Gastrocnemius medialis (tissue), 4 donors: ENCODE results near the gene COP1. TPM values are rescaled to one million over a fixed set of nuclear protein-coding genes. Genes with fewer than 3 reads are reported as not detected.

Experiments
- ATAC-seq, 2 donors: fragments of 150-250 bp; one replicate each; pipeline ENCODE4 v1.9.1; 2016
- DNase-seq, 2 donors: peaks; one replicate each; pipeline ENCODE4 v3.0.0-alpha.2; 2019
- H3K27ac ChIP-seq, 4 donors: fragments of 200-600 bp; sonication (generic); 1 replicate in 1 of 4; 2 replicates in 3 of 4; pipeline ENCODE4 v1.5.1; 2016 to 2018; ENCODE audit warnings: mild to moderate bottlenecking in 2 of 4, moderate library complexity in 1 of 4
- H3K27me3 ChIP-seq, 3 donors: fragments of 200-600 bp; sonication (generic) in 2 of 3; 1 replicate in 1 of 3; 2 replicates in 2 of 3; pipeline versions ENCODE4 v1.5.1 to v1.6.0; 2016 to 2019; ENCODE audit warnings: mild to moderate bottlenecking in 1 of 3, moderate library complexity in 1 of 3
- H3K36me3 ChIP-seq, 2 donors: fragments of 200-600 bp; sonication (generic) in 1 of 2; one replicate each; pipeline ENCODE4 v1.5.1; 2017 to 2018
- H3K4me1 ChIP-seq, 2 donors: fragments of 200-600 bp; sonication (generic) in 1 of 2; one replicate each; pipeline ENCODE4 v1.5.1; 2016 to 2017; ENCODE audit warnings: mild to moderate bottlenecking in 2 of 2
- H3K4me3 ChIP-seq, 4 donors: fragments of 200-600 bp; sonication (generic) in 3 of 4; 1 replicate in 1 of 4; 2 replicates in 3 of 4; pipeline ENCODE4 v1.5.1; 2016 to 2019; ENCODE audit warnings: mild to moderate bottlenecking in 2 of 4
- H3K9me3 ChIP-seq, 3 donors: fragments of 200-600 bp; sonication (generic) in 2 of 3; 1 replicate in 1 of 3; 2 replicates in 2 of 3; pipeline ENCODE4 v1.5.1; 2016 to 2019
- POLR2A ChIP-seq, 2 donors: fragments of 450-650 bp; IDR thresholded peaks; one replicate each; pipeline ENCODE4 v1.6.1; 2017; ENCODE audit warnings: antibody characterized with exemption in 2 of 2, mild to moderate bottlenecking in 2 of 2, moderate library complexity in 2 of 2
- in situ Hi-C, 4 donors: fragments of 200-750 bp; cut with MboI; loops; one replicate each; pipeline versions ENCODE4 v1.15.0 to v1.8.0; 2017; ENCODE audit warnings: low sequenced_read_pairs in 4 of 4
- intact Hi-C: fragments of 100-400 bp; cut with DNase I; formaldehyde crosslinking; loops from one replicate; pipeline ENCODE4 v1.15.1; 2023; ENCODE audit warnings: low total_unique reads
- total RNA-seq, 4 donors: library from RNA; depleted of rRNA; stranded (reverse); fragments of >200 nt; gene quantifications; one replicate each; pipeline versions ENCODE4 v1.1.0 to v1.2.3, GENCODE V29; 2016
- TF ChIP-seq, protein P1 (sequence below), 5 experiments: fragments of 450-650 bp in 3 of 5; fragments of 200-600 bp in 2 of 5; sonication (generic) in 2 of 5; IDR thresholded peaks in 4 of 5; conservative IDR thresholded peaks in 1 of 5; 1 replicate in 4 of 5; 2 replicates in 1 of 5; pipeline ENCODE4 v1.5.1; 2016 to 2019; ENCODE audit warnings: antibody characterized with exemption in 5 of 5, mild to moderate bottlenecking in 3 of 5, moderate library complexity in 3 of 5

COP1 gene
- total RNA-seq, 4 donors from 2014 or later: 19.6 to 29.7 (median 25.3) TPM

GRCh38 chr1:175901076-175901836, 305.8 kb downstream of the COP1 start:
- in situ Hi-C loops: no loop called here
- H3K27ac ChIP-seq: no peak overlapping the region
- TF ChIP-seq POLR2A (IDR thresholded peaks at IDR 0.05): no peak
- TF ChIP-seq, protein P1, sequence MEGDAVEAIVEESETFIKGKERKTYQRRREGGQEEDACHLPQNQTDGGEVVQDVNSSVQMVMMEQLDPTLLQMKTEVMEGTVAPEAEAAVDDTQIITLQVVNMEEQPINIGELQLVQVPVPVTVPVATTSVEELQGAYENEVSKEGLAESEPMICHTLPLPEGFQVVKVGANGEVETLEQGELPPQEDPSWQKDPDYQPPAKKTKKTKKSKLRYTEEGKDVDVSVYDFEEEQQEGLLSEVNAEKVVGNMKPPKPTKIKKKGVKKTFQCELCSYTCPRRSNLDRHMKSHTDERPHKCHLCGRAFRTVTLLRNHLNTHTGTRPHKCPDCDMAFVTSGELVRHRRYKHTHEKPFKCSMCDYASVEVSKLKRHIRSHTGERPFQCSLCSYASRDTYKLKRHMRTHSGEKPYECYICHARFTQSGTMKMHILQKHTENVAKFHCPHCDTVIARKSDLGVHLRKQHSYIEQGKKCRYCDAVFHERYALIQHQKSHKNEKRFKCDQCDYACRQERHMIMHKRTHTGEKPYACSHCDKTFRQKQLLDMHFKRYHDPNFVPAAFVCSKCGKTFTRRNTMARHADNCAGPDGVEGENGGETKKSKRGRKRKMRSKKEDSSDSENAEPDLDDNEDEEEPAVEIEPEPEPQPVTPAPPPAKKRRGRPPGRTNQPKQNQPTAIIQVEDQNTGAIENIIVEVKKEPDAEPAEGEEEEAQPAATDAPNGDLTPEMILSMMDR (IDR thresholded peaks at IDR 0.05 in 4 of 5, conservative IDR thresholded peaks at IDR 0.05 in 1 of 5): no peak
- no peaks in the 10 kb centered on the region for H3K9me3 ChIP-seq
- no peaks in the 10 kb centered on the region for H3K4me1 ChIP-seq
- H3K27me3 ChIP-seq: no peaks in the 10 kb centered on the region
- intact Hi-C loops: no loop called here
- no peak overlapping the region for H3K4me3 ChIP-seq
- ATAC-seq (no peak), DNase-seq (no peak)
- H3K36me3 ChIP-seq: no peaks in the 10 kb centered on the region

DNA sequence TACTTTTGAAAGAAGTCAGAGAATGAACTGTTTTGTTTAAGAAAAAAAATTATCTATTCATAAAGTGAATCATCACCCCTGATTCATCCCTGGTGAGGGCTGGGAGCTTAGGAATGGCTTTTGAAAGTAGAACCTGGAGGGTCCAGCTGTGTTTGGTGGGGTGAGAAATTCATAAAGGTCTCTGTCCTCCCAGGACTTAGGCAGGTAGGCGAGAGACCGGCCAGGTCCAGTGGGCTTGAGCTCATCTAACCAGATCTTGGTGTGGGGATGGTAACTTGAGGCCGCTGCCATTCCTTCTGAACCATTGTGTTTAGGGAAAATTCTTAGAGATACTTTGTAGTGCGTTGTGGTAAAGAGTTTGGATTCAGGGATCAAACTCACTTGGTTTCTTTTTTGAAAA, 306.9 kb downstream of the COP1 start:
- in situ Hi-C loops (no loop called here), intact Hi-C loops (no loop called here)
- no peak overlapping the region for H3K4me3 ChIP-seq
- H3K4me1 ChIP-seq: no peaks in the 10 kb centered on the region
- ATAC-seq (no peak), DNase-seq (no peak)
- H3K27ac ChIP-seq: no peak overlapping the region
- H3K36me3 ChIP-seq: no peaks in the 10 kb centered on the region
- no peaks in the 10 kb centered on the region for H3K27me3 ChIP-seq
- H3K9me3 ChIP-seq: no peaks in the 10 kb centered on the region
- TF ChIP-seq, protein P1 (IDR thresholded peaks at IDR 0.05 in 4 of 5, conservative IDR thresholded peaks at IDR 0.05 in 1 of 5): no peak
- TF ChIP-seq POLR2A (IDR thresholded peaks at IDR 0.05): no peak

DNA sequence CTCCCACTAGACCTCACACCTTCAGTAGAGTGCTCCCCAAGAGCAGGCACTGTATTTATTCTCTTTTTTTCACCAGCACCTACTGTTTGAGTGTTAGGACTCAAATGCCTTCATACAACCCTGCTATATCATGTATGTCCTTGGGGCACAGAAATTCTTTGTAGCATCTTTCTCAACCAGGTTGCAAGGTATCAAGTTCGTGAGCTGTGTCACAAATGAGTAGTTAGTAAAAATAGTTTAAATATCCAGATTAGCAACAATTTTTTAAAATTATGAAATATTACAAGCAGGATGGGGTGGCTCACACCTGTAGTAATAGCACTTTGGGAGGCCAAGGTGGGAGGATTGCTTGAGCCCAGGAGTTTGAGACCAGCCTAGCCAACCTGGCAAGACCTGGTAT, 311.1 kb downstream of the COP1 start:
- intact Hi-C loops: no loop called here

More for the DNA sequence above, 311.1 kb downstream of the COP1 start:
- Histone ChIP-seq H3K4me3 (no peak overlapping the region), H3K36me3 (no peaks in the 10 kb centered on the region), H3K4me1 (no peaks in the 10 kb centered on the region), H3K27me3 (no peaks in the 10 kb centered on the region), H3K9me3 (no peaks in the 10 kb centered on the region), H3K27ac (no peak overlapping the region)
- no peak for DNase-seq
- in situ Hi-C loops: loop anchor here in 1 of 4 donors (25.0 kb wide), 2 partner anchors 409 to 759 kb away; no protein-coding TSS in a partner anchor
- ATAC-seq: no peak
- TF ChIP-seq POLR2A (IDR thresholded peaks at IDR 0.05): no peak
- TF ChIP-seq, protein P1 (IDR thresholded peaks at IDR 0.05 in 4 of 5, conservative IDR thresholded peaks at IDR 0.05 in 1 of 5): no peak
